Hypothalamus (tissue), 51 donors: ENCODE results near the gene TCERG1L.
"Not testable (repeated sequence)": the region's sequence is repeated elsewhere in the genome, so short reads cannot be mapped to it uniquely, and the experiment has no call there.

ENCODE experiments used
- DNase-seq, 51 donors: peaks; one replicate each; lab custom pipeline; 2025; lab: John Stamatoyannopoulos, UW

TCERG1L gene

GRCh38 chr10:131174211-131174565 lies 137.3 kb downstream of the TCERG1L start:
- no peak for DNase-seq

- no peak for DNase-seq
These were observed 137.9 kb downstream of the TCERG1L start for GRCh38 chr10:131173484-131174210.

- no peak for DNase-seq
These were observed 139.1 kb downstream of the TCERG1L start for GRCh38 chr10:131172433-131172832.

- DNase-seq, result no peak
These were observed 142.4 kb downstream of the TCERG1L start for GRCh38 chr10:131169146-131169545.

- DNase-seq, result no peak
These were observed 143.2 kb downstream of the TCERG1L start for GRCh38 chr10:131168238-131168875.

GRCh38 chr10:131167036-131167860 lies 144.3 kb downstream of the TCERG1L start:
- DNase-seq, result peak in 1 of 51 donors; percentile 26

GRCh38 chr10:131166486-131166885 lies 145.0 kb downstream of the TCERG1L start:
- no peak for DNase-seq

GRCh38 chr10:131165092-131165491 lies 146.4 kb downstream of the TCERG1L start:
- no peak for DNase-seq

GRCh38 chr10:131162866-131163843 lies 148.4 kb downstream of the TCERG1L start:
- no peak for DNase-seq

GRCh38 chr10:131162211-131162610 lies 149.3 kb downstream of the TCERG1L start:
- peak in 2 of 51 donors; percentile 3 to 15 for DNase-seq

- DNase-seq, result no peak
These were observed 150.4 kb downstream of the TCERG1L start for GRCh38 chr10:131161087-131161486.

- no peak for DNase-seq
These were observed 151.2 kb downstream of the TCERG1L start for GRCh38 chr10:131160219-131160875.

GRCh38 chr10:131159771-131160170 lies 151.8 kb downstream of the TCERG1L start:
- no peak for DNase-seq

GRCh38 chr10:131158695-131159094 lies 152.8 kb downstream of the TCERG1L start:
- DNase-seq, result no peak

- no peak for DNase-seq
These were observed 153.6 kb downstream of the TCERG1L start for GRCh38 chr10:131157899-131158298.

GRCh38 chr10:131155876-131156230 lies 155.7 kb downstream of the TCERG1L start:
- no peak for DNase-seq

GRCh38 chr10:131155218-131155875 lies 156.2 kb downstream of the TCERG1L start:
- no peak for DNase-seq

GRCh38 chr10:131154306-131155025 lies 157.1 kb downstream of the TCERG1L start:
- no peak for DNase-seq

GRCh38 chr10:131152456-131152855 lies 159.1 kb downstream of the TCERG1L start:
- not testable (repeated sequence) for DNase-seq
